H1 (cell line): ENCODE results near the gene MATN4. TPM values are rescaled to one million over a fixed set of nuclear protein-coding genes. Genes with fewer than 3 reads are reported as not detected.

ENCODE experiments used
- CTCF ChIA-PET: fragments of 300-600 bp; sonication (Branson Sonifier 250); formaldehyde crosslinking; loops from one replicate; lab custom pipeline; 2021; ENCODE audit not compliant: partially characterized antibody; lab: Charles Lee
- POLR2A ChIA-PET: fragments of 300-600 bp; sonication (Branson Sonifier 250); formaldehyde crosslinking; loops from one replicate; lab custom pipeline; 2021; ENCODE audit warnings: inconsistent platforms; ENCODE audit not compliant: partially characterized antibody; lab: Charles Lee
- DNase-seq, 2 experiments: peaks; one replicate each; pipeline versions ENCODE4 v3.0.0 to v3.0.0-alpha.2; 2010 to 2022; ENCODE audit warnings: low spot score in 2 of 2, low read depth in 1 of 2, mixed read lengths in 1 of 2
- FAIRE-seq: peaks from 2 replicates; lab custom pipeline; 2011; peaks lifted over from hg19 to GRCh38; lab: Jason Lieb, UNC
- H2AFZ ChIP-seq: 2 replicates; pipeline ENCODE4 v1.8.1; 2012; ENCODE audit warnings: low read length, inconsistent platforms
- H2AK5ac ChIP-seq: 2 replicates; pipeline ENCODE4 v1.6.1; 2013; ENCODE audit warnings: low read depth, low read length
- H2BK120ac ChIP-seq: replicated peaks from 2 replicates; pipeline ENCODE3; 2013; ENCODE audit warnings: low read depth, low read length, inconsistent platforms
- H2BK12ac ChIP-seq: 2 replicates; pipeline ENCODE4 v1.6.1; 2013; ENCODE audit warnings: low read depth, low read length
- H2BK15ac ChIP-seq: 2 replicates; pipeline ENCODE4 v1.6.1; 2013; ENCODE audit warnings: low read length
- H2BK20ac ChIP-seq: 2 replicates; pipeline ENCODE4 v1.6.1; 2013; ENCODE audit warnings: low read length
- H2BK5ac ChIP-seq: 2 replicates; pipeline ENCODE4 v1.6.1; 2013; ENCODE audit warnings: low read depth, low read length
- H3K14ac ChIP-seq: 2 replicates; pipeline ENCODE4 v1.6.1; 2013; ENCODE audit warnings: inconsistent platforms; ENCODE audit not compliant: insufficient read length
- H3K18ac ChIP-seq: 2 replicates; pipeline ENCODE4 v1.6.1; 2013; ENCODE audit warnings: low read length; ENCODE audit errors: extremely low read depth
- H3K23ac ChIP-seq: 2 replicates; pipeline ENCODE4 v1.6.1; 2013; ENCODE audit warnings: inconsistent platforms; ENCODE audit not compliant: insufficient read length
- H3K23me2 ChIP-seq: 2 replicates; pipeline ENCODE4 v1.6.1; 2013; ENCODE audit warnings: low read depth, low read length
- H3K27ac ChIP-seq: 2 replicates; pipeline ENCODE4 v1.6.1; 2011; ENCODE audit warnings: low read depth, low read length, inconsistent platforms
- H3K27me3 ChIP-seq, 4 experiments: replicated peaks in 1 of 4; 1 replicate in 1 of 4; 2 replicates in 3 of 4; pipeline versions ENCODE4 v1.6.1 to v1.8.1; 2011 to 2013; ENCODE audit warnings: low read length in 3 of 4, mild to moderate bottlenecking in 3 of 4, inconsistent platforms in 2 of 4, mixed read lengths in 2 of 4, moderate library complexity in 1 of 4; ENCODE audit not compliant: control insufficient read depth in 3 of 4, insufficient read depth in 3 of 4; ENCODE audit errors: extremely low read depth in 1 of 4
- H3K36me3 ChIP-seq, 4 experiments: 2 replicates each; pipeline versions ENCODE4 v1.6.1 to v1.8.1; 2011 to 2013; ENCODE audit warnings: mild to moderate bottlenecking in 4 of 4, low read length in 3 of 4, moderate library complexity in 2 of 4, control low read depth in 1 of 4, inconsistent platforms in 1 of 4; ENCODE audit not compliant: insufficient read depth in 4 of 4, control insufficient read depth in 2 of 4
- H3K4ac ChIP-seq: replicated peaks from 2 replicates; pipeline ENCODE3; 2013; ENCODE audit warnings: low read length, low read depth, mixed read lengths, inconsistent platforms; ENCODE audit not compliant: insufficient read length
- H3K4me1 ChIP-seq, 4 experiments: replicated peaks in 1 of 4; 1 replicate in 1 of 4; 2 replicates in 3 of 4; pipeline versions ENCODE4 v1.6.1 to v1.8.1; 2011 to 2013; ENCODE audit warnings: low read length in 3 of 4, inconsistent platforms in 2 of 4, mixed read lengths in 1 of 4; ENCODE audit not compliant: insufficient read depth in 4 of 4, control insufficient read depth in 3 of 4
- H3K4me2 ChIP-seq, 2 experiments: 2 replicates each; pipeline versions ENCODE4 v1.6.1 to v1.8.1; 2011 to 2013; ENCODE audit warnings: low read depth in 2 of 2, low read length in 2 of 2, control low read depth in 1 of 2, inconsistent platforms in 1 of 2, mild to moderate bottlenecking in 1 of 2; ENCODE audit not compliant: insufficient read depth in 1 of 2
- H3K4me3 ChIP-seq, 4 experiments: fragments of 200-600, 300-600 bp in 1 of 4; sonication (generic), shearing (Covaris generic), sonication (Bioruptor Twin) in 1 of 4; 2 replicates each; pipeline versions ENCODE4 v1.5.1 to v1.8.1; 2011 to 2016; ENCODE audit warnings: low read length in 4 of 4, low read depth in 3 of 4, control low read depth in 2 of 4, inconsistent platforms in 2 of 4, mild to moderate bottlenecking in 2 of 4, mixed read lengths in 1 of 4, moderate library complexity in 1 of 4; ENCODE audit not compliant: insufficient read depth in 2 of 4; ENCODE audit errors: extremely low read depth in 1 of 4
- H3K56ac ChIP-seq: replicated peaks from 2 replicates; pipeline ENCODE3; 2013; ENCODE audit warnings: low read depth, mild to moderate bottlenecking, mixed read lengths, low read length, inconsistent platforms; ENCODE audit not compliant: insufficient read length
- H3K79me1 ChIP-seq: 2 replicates; pipeline ENCODE4 v1.6.1; 2013; ENCODE audit warnings: low read depth, low read length, control low read depth
- H3K79me2 ChIP-seq, 2 experiments: 2 replicates each; pipeline versions ENCODE4 v1.6.1 to v1.8.1; 2012 to 2013; ENCODE audit warnings: low read length in 2 of 2, mild to moderate bottlenecking in 2 of 2, inconsistent platforms in 1 of 2; ENCODE audit not compliant: insufficient read depth in 2 of 2, control insufficient read depth in 1 of 2
- H3K9ac ChIP-seq, 4 experiments: replicated peaks in 1 of 4; 1 replicate in 1 of 4; 2 replicates in 3 of 4; pipeline versions ENCODE4 v1.6.1 to v1.8.1; 2011 to 2013; ENCODE audit warnings: low read depth in 3 of 4, low read length in 3 of 4, control low read depth in 2 of 4, mild to moderate bottlenecking in 2 of 4, moderate library complexity in 2 of 4, inconsistent platforms in 1 of 4; ENCODE audit errors: extremely low read depth in 1 of 4
- H3K9me3 ChIP-seq, 2 experiments: 2 replicates each; pipeline versions ENCODE4 v1.6.1 to v1.8.1; 2012 to 2013; ENCODE audit warnings: mild to moderate bottlenecking in 2 of 2, moderate library complexity in 2 of 2, control low read depth in 1 of 2, inconsistent platforms in 1 of 2, low read depth in 1 of 2, low read length in 1 of 2, mixed read lengths in 1 of 2; ENCODE audit not compliant: insufficient read depth in 2 of 2
- H4K20me1 ChIP-seq, 2 experiments: replicated peaks in 1 of 2; 2 replicates each; pipeline versions ENCODE3 to v1.8.1; 2011 to 2013; ENCODE audit warnings: inconsistent platforms in 2 of 2, low read length in 2 of 2, mild to moderate bottlenecking in 1 of 2; ENCODE audit not compliant: insufficient read depth in 2 of 2, control insufficient read depth in 1 of 2
- H4K5ac ChIP-seq: 2 replicates; pipeline ENCODE4 v1.6.1; 2013; ENCODE audit warnings: low read length, low read depth, mixed read lengths, inconsistent platforms; ENCODE audit not compliant: insufficient read length
- H4K8ac ChIP-seq: 2 replicates; pipeline ENCODE4 v1.8.0; 2013; ENCODE audit warnings: mild to moderate bottlenecking, moderate library complexity, low read length, inconsistent platforms; ENCODE audit not compliant: insufficient read depth; ENCODE audit errors: extremely low read depth
- H4K91ac ChIP-seq: replicated peaks from 2 replicates; pipeline ENCODE3; 2013; ENCODE audit warnings: low read length, mixed read lengths, inconsistent platforms; ENCODE audit not compliant: insufficient read length
- BRCA1 ChIP-seq: IDR thresholded peaks from 2 replicates; pipeline ENCODE4 v1.6.1; 2012; ENCODE audit warnings: low read depth, low read length, improper control_type of control experiment
- CHD2 ChIP-seq: IDR thresholded peaks from 2 replicates; pipeline ENCODE4 v1.6.1; 2012; ENCODE audit warnings: low read length, improper control_type of control experiment
- CTBP2 ChIP-seq: IDR thresholded peaks from 2 replicates; pipeline ENCODE4 v1.7.0; 2011; ENCODE audit warnings: borderline replicate concordance, mild to moderate bottlenecking, moderate library complexity, mixed read lengths, low read length; ENCODE audit not compliant: insufficient read depth, insufficient read length
- E2F6 ChIP-seq: IDR thresholded peaks from 2 replicates; pipeline ENCODE4 v1.6.1; 2012; ENCODE audit warnings: inconsistent platforms
- HDAC6 ChIP-seq: IDR thresholded peaks from one replicate; pipeline ENCODE4 v1.7.1; 2012; ENCODE audit warnings: low read depth, mild to moderate bottlenecking, inconsistent platforms, low read length, moderate library complexity
- JUN ChIP-seq: IDR thresholded peaks from 2 replicates; pipeline ENCODE4 v1.6.1; 2011; ENCODE audit warnings: low read depth, mild to moderate bottlenecking, improper control_type of control experiment, low read length
- KDM4A ChIP-seq: IDR thresholded peaks from one replicate; pipeline ENCODE4 v1.7.1; 2012; ENCODE audit warnings: low read depth, mild to moderate bottlenecking, moderate library complexity, low read length, inconsistent platforms; ENCODE audit not compliant: severe bottlenecking
- PHF8 ChIP-seq: fragments of 200-600 bp; sonication (generic); conservative IDR thresholded peaks from 2 replicates; pipeline ENCODE4 v1.7.1; 2012; ENCODE audit warnings: low read depth, mild to moderate bottlenecking, inconsistent platforms, low read length, moderate library complexity
- SIRT6 ChIP-seq: IDR thresholded peaks from one replicate; pipeline ENCODE4 v1.7.1; 2012; ENCODE audit warnings: low read length, inconsistent platforms
- SP1 ChIP-seq: IDR thresholded peaks from 2 replicates; pipeline ENCODE4 v1.6.1; 2011; ENCODE audit warnings: low read depth, low read length
- USF2 ChIP-seq: IDR thresholded peaks from 2 replicates; pipeline ENCODE4 v1.6.1; 2011; ENCODE audit warnings: low read length, improper control_type of control experiment
- YY1 ChIP-seq: IDR thresholded peaks from 2 replicates; pipeline ENCODE4 v1.6.1; 2011; ENCODE audit warnings: low read depth, mild to moderate bottlenecking, low read length
- WGBS, 2 experiments: shearing (Covaris generic) in 1 of 2; methylation state at CpG; one replicate each; pipeline versions ENCODE4 v1.1.6 to v1.1.7; 2013 to 2015; ENCODE audit warnings: low lambda C conversion rate in 2 of 2, mixed read lengths in 2 of 2, inconsistent platforms in 1 of 2, low coverage in 1 of 2, missing lambda C conversion rate in 1 of 2; ENCODE audit not compliant: insufficient replicate concordance in 2 of 2, insufficient coverage in 1 of 2, insufficient read length in 1 of 2; ENCODE audit errors: extremely low coverage in 1 of 2, missing lambda C conversion rate in 1 of 2; 5-methylcytosine and 5-hydroxymethylcytosine counted together
- polyA plus RNA-seq, 7 experiments: library from polyadenylated mRNA; depleted of rRNA in 3 of 7; stranded (reverse) in 5 of 7; unstranded in 2 of 7; fragments of >200 nt in 5 of 7; fragments of 200-250 nt in 2 of 7; gene quantifications; 1 replicate in 5 of 7; 2 replicates in 1 of 7; 4 replicates in 1 of 7; pipeline versions ENCODE4 v1.2.1 to v1.2.3, GENCODE V29; 2011 to 2013; ENCODE audit warnings: missing spikeins in 2 of 7, mixed read lengths in 2 of 7
- total RNA-seq: library from RNA; stranded (reverse); fragmentation: NEBNext Ultra II Directional; extraction: Animal tissue kit (Norgen Biotek cat#: 25700); gene quantifications from 2 replicates; pipeline ENCODE4 v1.2.1, GENCODE V29; 2021

MATN4 gene
- total and polyA plus RNA-seq, 2 of the 8 experiments (the other 6 are each of a cell fraction or from before 2014, with no cell fraction given) = 2.1 to 4.4 TPM

- Histone ChIP-seq H4K20me1 (no peaks in the 10 kb centered on the region), H3K9me3 (no peaks in the 10 kb centered on the region), H4K8ac (no peak overlapping the region; the same call in 1 of the 2 replicates), H2BK12ac (peak overlapping the region; percentile 75; the same call in 1 of the 2 replicates), H3K9ac (no peak overlapping the region), H2AFZ (no peak overlapping the region), H2BK5ac (no peak overlapping the region), H3K36me3 (no peaks in the 10 kb centered on the region), H3K14ac (no peak overlapping the region), H3K4ac (no peak overlapping the region), H3K23me2 (no peaks in the 10 kb centered on the region), H4K5ac (no peak overlapping the region), H4K91ac (no peak overlapping the region), H3K4me3 (no peak overlapping the region), H3K4me1 (no peaks in the 10 kb centered on the region), H2AK5ac (no peak overlapping the region), H3K4me2 (no peak overlapping the region), H3K27me3 (no peaks in the 10 kb centered on the region), H3K79me2 (no peaks in the 10 kb centered on the region), H2BK120ac (no peak overlapping the region), H3K18ac (no peak overlapping the region), H3K23ac (no peak overlapping the region), H2BK20ac (no peak overlapping the region), H3K56ac (no peak overlapping the region), H2BK15ac (no peak overlapping the region), H3K27ac (no peak overlapping the region), H3K79me1 (no peaks in the 10 kb centered on the region)
- FAIRE-seq (no peak), DNase-seq (no peak)
- ChIA-PET CTCF (interaction anchor here (0.6 to 13.3 kb wide), 45 partner anchors 9 to 651 kb away, joined by 3 to 156 read pairs (median 6); partner anchors contain the start of genes MATN4, SDC4, SYS1 and TP53TG5), POLR2A (interaction anchor here (1.4 to 1.9 kb wide), 4 partner anchors 18 to 119 kb away, joined by 3 to 9 read pairs (median 3); partner anchors contain the start of genes SDC4 and SYS1)
- 87% methylated on average over 7 of the region's 7 CpGs; no CpG with 5 or more reads in 1 of the 2 experiments for WGBS, 2 experiments
- TF ChIP-seq JUN (no peak), USF2 (no peak), CHD2 (no peak), YY1 (no peak), SP1 (no peak), CTBP2 (no peak), BRCA1 (no peak), KDM4A (no peak), SIRT6 (no peak), E2F6 (no peak), HDAC6 (no peak), PHF8 (no peak)
These were observed 10.4 kb upstream of the MATN4 start for GRCh38 chr20:45318386-45318939.
